Heart left ventricle (tissue), 13 donors: ENCODE data around the gene MALL.
"Not testable (repeated sequence)": the region's sequence is repeated elsewhere in the genome, so short reads cannot be mapped to it uniquely, and the experiment has no call there.

Source experiments
- POLR2A ChIP-seq, 2 donors: fragments of 450-650 bp; IDR thresholded peaks; one replicate each; pipeline ENCODE4 v1.6.1; 2017; ENCODE audit warnings: antibody characterized with exemption in 2 of 2, mild to moderate bottlenecking in 2 of 2, moderate library complexity in 2 of 2
- TF ChIP-seq, protein P1 (sequence below), 12 donors: fragments of 200-600 bp; sonication (generic) in 4 of 12; IDR thresholded peaks; one replicate each; pipeline versions ENCODE4 v1.5.0 to v1.8.0; 2018 to 2022; ENCODE audit warnings: antibody characterized with exemption in 12 of 12, mild to moderate bottlenecking in 5 of 12
- donor health status: ischemic (EF 13 %, LVEDD 7.1; RV severe dilation, severe dysfunction).
- donor health status: DM: no; HTN: yes; CAD: no.
- donor health status: DM: no; HTN: no; CAD: no.
- donor health status: ischemic (EF 25% LVEDD 6.9; RV normal size, moderate dysfunction).
- donor health status: ischemic (EF 25% LVEDD 5.7; RV mildly dilated, moderate dysfunction).
- donor health status: ischemic (EF 35%, LVEDD 5.7; RV mildly dilated, moderate dysfunction).
- donor health status: nonischemic (EF 11% LVEDD 7.7; RV severe dilation, severe dysfunction).
- donor health status: DM: yes; HTN: yes; CAD: no.
- donor health status: PGD.
- donor health status: ischemic (EF 29% LVEDD 5.4; RV normal size, mild dysfunction).
- donor health status: nonischemic (EF 23%, LVEDD 6.1; RV moderate dilation, normal function).

DNA sequence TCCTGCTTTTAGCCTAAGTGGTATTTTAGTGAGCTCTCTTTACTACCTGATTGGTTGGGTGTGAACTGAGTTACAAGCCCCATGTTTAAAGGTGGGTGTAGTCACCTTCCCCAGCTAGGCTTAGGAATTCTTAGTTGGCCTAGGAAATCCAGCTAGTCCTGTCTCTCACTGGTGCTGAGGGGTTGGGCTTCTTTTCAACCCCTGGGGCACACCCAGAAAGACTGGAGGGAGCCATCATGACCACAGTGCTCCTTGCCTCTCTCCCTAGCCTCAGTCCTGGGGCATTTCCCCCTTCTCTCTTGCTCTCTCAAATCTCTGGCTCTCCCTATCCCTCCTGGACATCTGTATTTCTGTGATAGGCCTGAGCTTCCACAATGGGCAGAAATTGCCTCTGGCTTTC, 57.6 kb downstream of the MALL start:
- TF ChIP-seq POLR2A (IDR thresholded peaks at IDR 0.05): not testable (repeated sequence)
- TF ChIP-seq, protein P1, sequence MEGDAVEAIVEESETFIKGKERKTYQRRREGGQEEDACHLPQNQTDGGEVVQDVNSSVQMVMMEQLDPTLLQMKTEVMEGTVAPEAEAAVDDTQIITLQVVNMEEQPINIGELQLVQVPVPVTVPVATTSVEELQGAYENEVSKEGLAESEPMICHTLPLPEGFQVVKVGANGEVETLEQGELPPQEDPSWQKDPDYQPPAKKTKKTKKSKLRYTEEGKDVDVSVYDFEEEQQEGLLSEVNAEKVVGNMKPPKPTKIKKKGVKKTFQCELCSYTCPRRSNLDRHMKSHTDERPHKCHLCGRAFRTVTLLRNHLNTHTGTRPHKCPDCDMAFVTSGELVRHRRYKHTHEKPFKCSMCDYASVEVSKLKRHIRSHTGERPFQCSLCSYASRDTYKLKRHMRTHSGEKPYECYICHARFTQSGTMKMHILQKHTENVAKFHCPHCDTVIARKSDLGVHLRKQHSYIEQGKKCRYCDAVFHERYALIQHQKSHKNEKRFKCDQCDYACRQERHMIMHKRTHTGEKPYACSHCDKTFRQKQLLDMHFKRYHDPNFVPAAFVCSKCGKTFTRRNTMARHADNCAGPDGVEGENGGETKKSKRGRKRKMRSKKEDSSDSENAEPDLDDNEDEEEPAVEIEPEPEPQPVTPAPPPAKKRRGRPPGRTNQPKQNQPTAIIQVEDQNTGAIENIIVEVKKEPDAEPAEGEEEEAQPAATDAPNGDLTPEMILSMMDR (IDR thresholded peaks at IDR 0.05): not testable (repeated sequence)
